Fibroblast of skin of back (primary cell): ENCODE results near the gene ICE2.
"Not testable (repeated sequence)": the region's sequence is repeated elsewhere in the genome, so short reads cannot be mapped to it uniquely, and the experiment has no call there.

Experiments used
- DNase-seq: peaks from one replicate; pipeline ENCODE4 v3.0.0-alpha.2; 2013

The ICE2 gene

DNA sequence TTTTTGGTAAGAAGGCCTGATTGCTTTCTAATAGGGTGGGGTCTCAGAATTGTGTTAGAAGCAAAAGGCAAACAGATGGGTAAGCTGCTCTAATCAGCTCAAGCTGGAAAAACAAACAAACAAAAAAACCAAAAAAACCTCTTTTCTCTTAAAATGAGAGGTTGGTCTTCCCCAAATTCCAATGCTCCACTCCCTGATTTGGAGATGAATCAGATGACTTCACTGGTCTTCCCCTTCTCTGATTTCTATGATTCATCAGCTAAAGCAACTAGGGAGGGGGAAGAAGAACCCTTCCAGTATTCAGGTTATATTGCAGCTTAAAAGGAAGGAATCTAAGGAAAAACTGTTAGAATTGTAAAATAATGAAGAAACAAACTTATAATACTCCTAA, 71.5 kb downstream of the ICE2 start:
- peak; percentile 87 for DNase-seq

DNA sequence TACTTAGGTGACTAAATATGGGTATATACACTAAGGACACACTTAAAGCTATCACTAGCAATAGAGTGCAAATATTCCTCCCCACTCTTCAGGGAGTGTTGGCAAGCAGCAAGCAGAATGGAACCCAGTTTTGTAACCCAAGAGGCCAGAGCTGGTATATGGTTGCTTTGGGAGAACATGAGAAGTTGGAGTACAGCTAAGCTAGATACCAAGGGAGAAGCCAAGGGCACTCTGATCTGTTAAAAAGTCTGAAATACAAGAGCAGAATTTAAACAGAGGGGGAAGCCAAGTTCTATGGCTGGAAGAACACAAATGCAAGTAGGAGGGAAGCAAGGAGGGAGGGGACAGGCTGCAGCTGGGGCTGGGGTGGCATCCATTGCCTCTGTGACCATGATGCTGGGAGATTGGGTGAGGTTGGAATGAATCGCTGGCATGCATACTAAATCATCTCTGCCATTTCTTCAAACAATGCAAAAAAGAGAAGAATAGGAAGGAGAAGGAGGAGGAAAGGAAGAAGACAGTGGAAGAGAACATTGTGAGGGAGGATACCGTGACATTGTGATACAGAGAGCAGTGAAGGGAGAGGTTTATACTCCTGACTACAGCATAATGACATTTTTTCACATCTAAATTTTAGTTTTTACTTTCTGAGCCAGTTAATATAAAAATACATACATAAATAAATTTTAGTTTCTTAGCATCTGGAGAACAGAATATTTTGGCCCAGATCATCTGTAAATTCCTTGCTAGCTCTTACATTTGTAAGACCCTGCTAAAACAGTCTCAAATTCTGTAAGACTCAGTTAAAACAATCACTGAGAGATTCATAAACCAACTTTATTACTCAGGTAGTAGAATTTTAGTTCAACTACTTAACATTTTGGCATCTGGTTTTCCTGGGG, 72.2 kb downstream of the ICE2 start:
- DNase-seq: no peak

DNA sequence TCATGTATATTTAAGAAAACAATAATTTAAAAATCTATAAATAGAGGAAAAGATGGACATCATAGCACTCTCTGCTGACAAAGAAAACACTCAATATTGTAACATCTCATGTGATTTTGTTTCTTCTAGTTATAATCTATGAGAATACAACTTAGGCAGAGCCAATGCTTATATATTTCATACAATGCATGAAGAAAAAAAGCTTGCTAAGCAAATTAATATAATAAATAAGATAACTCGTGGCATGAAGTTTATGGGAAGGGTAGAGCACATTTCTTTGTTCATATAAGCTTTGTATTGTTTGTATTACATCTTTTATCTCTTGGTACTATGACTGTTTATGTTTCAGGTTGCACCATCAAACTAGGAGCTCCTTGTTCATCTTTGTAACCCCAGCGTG, 73.5 kb downstream of the ICE2 start:
- no peak for DNase-seq

GRCh38 chr15:60404351-60404750, 74.6 kb downstream of the ICE2 start:
- DNase-seq: not testable (repeated sequence)

DNA sequence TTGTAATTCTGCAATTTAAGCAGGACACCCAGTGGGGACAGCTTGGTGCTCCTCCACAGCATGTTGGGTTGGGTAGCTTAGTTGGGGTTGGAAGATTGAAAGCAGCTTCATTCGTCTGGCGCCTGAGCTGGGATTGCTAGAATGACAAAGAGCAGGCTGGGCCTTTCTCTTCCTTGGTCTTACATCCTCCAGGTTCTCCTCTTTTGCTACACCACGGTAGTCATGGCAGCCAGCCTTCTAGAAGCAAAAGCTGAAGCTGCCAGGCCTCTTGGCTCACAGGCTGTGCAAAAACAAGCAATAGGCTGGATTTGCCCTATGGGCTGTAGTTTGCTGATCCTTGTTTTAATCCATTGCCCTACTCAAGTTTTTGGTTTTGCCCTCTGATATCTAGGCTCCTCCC, 78.0 kb downstream of the ICE2 start:
- DNase-seq: no peak

GRCh38 chr15:60399931-60400330, 79.0 kb downstream of the ICE2 start:
- DNase-seq: peak; percentile 94

GRCh38 chr15:60399246-60399915, 79.6 kb downstream of the ICE2 start:
- DNase-seq: no peak

DNA sequence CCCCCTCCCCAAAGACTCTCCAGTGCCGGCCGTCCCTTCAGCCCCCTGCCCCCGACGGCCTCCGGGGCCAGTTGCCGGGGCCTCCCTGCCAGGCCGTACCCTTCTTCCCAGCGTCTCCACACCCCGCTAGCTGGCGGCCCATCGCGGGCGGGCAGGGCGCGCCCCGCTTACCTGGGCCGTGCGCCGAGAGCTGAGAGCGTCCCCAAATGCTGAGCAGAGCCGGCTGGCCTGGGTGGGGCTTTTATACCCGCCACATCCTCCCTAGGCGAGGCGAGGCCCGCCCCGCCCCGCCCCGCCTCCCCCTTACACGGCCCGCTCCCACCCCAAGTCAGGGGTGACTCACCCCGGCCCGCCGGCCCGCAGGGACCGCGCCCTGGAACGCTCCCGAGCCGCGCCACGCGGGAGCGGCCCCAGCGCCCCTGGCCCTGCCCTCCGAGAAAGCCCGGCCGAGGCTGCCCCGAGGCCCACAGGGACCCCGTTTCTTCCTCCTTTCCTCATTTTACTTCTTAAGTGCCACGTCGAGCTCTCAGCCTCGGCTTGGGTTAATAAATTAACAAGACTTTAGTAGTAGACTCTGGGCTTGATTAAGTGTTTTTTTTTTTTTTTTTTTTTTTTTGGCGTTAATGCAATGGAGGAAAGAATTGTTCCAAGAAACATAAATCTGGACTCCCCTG, 81.0 kb downstream of the ICE2 start, which contains the start of gene ANXA2:
Gene ANXA2, minus strand, starts transcription at position 215 of the 674 bp plus-strand sequence. CDS start 11,911 bp downstream, outside the sequence.
- peak; percentile 93 for DNase-seq

- peak; percentile 85 for DNase-seq
These were observed 81.8 kb downstream of the ICE2 start for GRCh38 chr15:60396958-60397771.

DNA sequence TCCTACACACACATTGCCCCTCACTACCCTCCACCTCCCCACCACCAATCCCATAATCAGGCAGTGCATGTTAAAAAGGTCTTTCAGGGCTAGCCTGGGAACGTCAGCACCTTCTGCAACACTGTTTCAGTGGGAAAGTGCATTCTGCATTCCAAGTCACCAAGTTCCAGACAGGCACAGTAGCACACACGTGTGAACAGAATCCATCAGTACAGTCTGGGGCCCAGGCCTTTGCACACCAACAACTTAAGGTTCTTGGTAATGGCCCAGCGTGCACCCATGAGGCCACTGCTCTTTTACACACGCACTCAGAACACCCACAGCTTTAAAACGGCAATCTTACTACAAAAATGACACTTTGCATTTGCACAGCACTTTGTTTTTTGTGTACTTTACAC, 82.4 kb downstream of the ICE2 start:
- DNase-seq: no peak

- no peak for DNase-seq
These were observed 82.8 kb downstream of the ICE2 start for GRCh38 chr15:60396100-60396499.

GRCh38 chr15:60395276-60396011, 83.5 kb downstream of the ICE2 start:
- no peak for DNase-seq

- peak; percentile 81 for DNase-seq
These were observed 84.2 kb downstream of the ICE2 start for GRCh38 chr15:60394689-60395097.

GRCh38 chr15:60392986-60393790, 85.8 kb downstream of the ICE2 start:
- DNase-seq: peak; percentile 99

DNA sequence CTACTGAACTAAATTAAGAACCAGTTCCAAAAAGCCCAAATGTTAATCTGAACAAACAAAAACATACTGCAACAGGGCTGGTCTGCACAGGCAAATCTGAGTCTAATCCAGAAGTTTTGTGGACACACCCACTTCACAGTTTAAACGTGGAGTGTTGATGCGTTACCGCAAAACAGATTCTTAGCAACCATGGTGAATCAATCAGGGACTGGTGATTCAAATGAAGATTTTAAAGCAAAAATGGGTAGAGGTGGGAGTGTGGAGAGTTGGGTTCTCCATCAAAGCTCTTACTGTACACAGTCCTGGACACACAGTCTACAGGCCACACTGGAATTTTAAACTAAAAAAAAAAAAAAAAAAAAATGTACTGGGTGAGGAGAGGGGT, 86.3 kb downstream of the ICE2 start:
- DNase-seq: peak; percentile 83

- DNase-seq: no peak
These were observed 87.1 kb downstream of the ICE2 start for GRCh38 chr15:60391722-60392315.

DNA sequence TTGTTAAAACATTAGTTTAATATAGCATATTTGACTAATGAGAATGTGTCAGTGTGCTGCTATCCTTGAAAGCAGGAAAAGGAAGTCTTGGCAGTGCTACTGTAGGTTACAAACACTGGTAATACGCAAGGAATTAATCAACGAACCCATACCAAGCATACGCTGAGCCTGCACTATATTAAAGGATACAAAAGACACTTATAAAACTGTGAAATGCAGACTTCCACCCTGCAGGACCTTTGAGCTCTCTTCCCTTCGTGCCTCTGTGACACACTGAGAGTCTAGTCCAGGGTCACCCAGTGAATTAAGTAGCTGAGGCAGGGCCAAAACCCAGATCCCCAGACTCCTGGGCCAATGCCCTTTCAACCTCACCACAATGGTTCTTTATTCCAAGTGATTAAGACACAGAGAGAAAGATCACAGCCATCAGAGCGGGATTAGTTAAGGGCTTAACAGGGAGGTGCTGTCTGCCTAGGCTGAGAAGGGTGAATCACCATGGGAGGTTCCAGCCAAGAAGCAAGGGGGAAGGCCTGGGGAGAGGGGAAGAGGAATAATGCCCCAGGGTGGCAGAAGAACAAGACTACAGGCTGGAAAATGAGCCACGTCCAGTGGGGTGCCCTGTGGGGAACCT, 88.0 kb downstream of the ICE2 start:
- peak; percentile 92 for DNase-seq

DNA sequence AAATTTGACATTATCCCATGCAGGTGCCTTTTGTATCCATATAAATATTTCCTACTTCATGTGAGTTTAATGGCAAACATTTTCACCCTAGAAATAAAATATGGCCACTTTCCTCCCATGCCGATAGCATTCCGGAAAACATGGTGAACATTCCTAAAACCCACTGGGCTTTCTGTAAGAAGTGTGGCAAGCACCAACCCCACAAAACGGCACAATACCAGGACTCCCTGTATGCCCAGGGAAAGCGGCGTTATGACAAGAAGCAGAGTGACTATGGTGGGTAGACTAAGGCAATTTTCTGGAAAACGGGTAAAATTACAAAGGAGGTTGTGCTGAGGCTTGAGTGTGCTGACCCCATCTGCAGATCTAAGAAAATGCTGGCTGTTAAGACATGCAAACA, 88.7 kb downstream of the ICE2 start:
- no peak for DNase-seq

DNA sequence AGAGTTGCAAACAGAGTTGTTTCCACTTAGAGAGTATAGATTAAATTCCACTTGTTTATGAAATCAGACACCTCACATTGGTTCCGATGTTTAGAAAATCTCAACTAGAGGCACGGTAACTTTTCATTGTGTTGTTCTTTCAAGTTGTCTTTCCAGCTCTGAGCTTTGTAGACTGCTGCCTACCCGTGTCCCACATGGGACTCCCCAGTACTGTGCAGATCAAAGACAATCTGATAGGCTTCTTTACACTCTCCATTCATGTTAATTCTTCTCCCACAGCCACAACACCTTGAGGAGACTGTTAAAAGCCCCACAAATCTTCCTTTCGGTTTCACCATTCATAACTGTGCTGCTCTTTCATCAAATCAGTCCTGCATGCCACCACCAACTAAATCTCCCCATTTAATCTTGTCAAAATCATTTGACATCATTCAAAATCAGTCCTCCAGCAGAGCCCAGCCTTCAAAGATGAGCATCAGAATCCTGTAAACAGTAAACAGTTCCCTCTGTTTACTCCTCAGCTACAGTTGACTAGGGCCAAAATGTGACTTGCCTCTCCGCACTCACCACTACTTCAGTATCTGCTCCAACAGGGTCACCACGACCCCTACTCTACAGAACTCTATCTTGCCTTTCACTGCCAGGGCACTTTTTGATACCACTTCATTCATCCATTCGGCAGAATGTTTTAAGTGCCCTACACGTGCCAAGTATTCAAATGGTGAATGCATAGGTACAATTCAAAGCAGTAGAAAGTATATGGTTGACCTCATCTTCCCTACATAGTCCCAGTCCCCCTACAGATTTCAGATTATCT, 89.5 kb downstream of the ICE2 start:
- DNase-seq: no peak
